ENCODE results near the gene CBLN3. TPM values are rescaled to one million over a fixed set of nuclear protein-coding genes. Genes with fewer than 3 reads are reported as not detected.

The CBLN3 gene
- total and polyA plus RNA-seq, 4 donors: 1.7 to 4.9 (median 2.0) TPM

DNA sequence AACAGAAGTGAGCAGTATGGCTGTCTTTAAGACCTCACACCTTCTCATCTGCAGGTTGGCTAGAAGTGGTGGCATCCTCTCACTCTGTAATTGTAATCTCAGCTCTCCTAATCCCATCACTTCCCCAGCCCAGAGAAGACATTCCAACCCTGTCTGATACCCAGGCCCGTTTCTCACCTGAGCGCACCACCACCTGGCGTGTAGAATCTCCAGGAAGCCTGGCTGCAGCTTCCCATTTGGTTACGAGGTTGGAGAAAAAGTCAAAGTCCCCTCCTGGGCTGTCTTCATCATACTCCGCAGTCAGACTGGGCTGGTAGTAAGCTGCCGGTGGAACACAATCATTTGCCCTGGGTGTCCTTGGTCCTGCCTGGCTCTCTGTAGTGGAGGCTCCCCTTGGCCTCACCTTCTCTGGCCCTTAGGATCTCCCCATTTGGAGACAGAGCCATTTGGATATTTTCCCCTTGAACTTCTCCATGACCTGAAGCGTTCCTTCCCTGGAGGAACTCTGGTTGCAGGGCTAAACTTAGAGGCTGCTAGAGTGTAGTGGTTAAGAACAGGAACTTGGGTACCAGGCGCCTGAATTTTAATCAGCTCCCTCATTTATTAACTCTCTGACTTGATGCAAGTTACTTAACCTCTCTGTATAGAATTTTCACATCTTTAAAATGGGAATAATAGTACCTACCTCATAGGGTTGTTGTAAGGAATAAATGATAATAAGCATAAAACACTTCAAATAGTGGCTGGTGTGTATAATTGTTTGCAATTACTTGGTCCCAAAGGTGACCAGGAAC, 11.3 kb upstream of the CBLN3 start:
- 81 to 86% methylated on average over 8 of the region's 8 CpGs for WGBS, 2 donors
- no peak overlapping the region for H3K4me3 ChIP-seq
- H3K36me3 ChIP-seq (ENCODE audit: control insufficient read depth in 4 of 4, insufficient read depth in 4 of 4, low read length in 4 of 4): peaks cover 6 to 41% (median 33%) of the 10 kb centered on the region in 4 donors
- H3K9me3 ChIP-seq (ENCODE audit: control insufficient read depth in 4 of 4, insufficient read depth in 3 of 4, low read length in 3 of 4): no peaks in the 10 kb centered on the region
- H3K4me1 ChIP-seq (ENCODE audit: control insufficient read depth in 5 of 5, insufficient read depth in 5 of 5, low read length in 5 of 5): peaks cover 4 to 16% (median 5%) of the 10 kb centered on the region in 5 donors
- TF ChIP-seq, protein P1, sequence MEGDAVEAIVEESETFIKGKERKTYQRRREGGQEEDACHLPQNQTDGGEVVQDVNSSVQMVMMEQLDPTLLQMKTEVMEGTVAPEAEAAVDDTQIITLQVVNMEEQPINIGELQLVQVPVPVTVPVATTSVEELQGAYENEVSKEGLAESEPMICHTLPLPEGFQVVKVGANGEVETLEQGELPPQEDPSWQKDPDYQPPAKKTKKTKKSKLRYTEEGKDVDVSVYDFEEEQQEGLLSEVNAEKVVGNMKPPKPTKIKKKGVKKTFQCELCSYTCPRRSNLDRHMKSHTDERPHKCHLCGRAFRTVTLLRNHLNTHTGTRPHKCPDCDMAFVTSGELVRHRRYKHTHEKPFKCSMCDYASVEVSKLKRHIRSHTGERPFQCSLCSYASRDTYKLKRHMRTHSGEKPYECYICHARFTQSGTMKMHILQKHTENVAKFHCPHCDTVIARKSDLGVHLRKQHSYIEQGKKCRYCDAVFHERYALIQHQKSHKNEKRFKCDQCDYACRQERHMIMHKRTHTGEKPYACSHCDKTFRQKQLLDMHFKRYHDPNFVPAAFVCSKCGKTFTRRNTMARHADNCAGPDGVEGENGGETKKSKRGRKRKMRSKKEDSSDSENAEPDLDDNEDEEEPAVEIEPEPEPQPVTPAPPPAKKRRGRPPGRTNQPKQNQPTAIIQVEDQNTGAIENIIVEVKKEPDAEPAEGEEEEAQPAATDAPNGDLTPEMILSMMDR (IDR thresholded peaks at IDR 0.05; ENCODE audit: control extremely low read depth, extremely low read depth): no peak
- H3K27ac ChIP-seq (ENCODE audit: low read depth in 1 of 2, low read length in 1 of 2): peak overlapping the region in 1 of 2 donors; percentile 18
- ATAC-seq (ENCODE audit: insufficient read depth, low FRiP score) (no peak), DNase-seq (no peak)
- no peaks in the 10 kb centered on the region for H3K27me3 ChIP-seq (ENCODE audit: control insufficient read depth in 3 of 3, insufficient read depth in 3 of 3, low read length in 2 of 3)
- H3K9ac ChIP-seq (ENCODE audit: insufficient read depth in 1 of 2, low read length in 2 of 2): no peak overlapping the region

DNA sequence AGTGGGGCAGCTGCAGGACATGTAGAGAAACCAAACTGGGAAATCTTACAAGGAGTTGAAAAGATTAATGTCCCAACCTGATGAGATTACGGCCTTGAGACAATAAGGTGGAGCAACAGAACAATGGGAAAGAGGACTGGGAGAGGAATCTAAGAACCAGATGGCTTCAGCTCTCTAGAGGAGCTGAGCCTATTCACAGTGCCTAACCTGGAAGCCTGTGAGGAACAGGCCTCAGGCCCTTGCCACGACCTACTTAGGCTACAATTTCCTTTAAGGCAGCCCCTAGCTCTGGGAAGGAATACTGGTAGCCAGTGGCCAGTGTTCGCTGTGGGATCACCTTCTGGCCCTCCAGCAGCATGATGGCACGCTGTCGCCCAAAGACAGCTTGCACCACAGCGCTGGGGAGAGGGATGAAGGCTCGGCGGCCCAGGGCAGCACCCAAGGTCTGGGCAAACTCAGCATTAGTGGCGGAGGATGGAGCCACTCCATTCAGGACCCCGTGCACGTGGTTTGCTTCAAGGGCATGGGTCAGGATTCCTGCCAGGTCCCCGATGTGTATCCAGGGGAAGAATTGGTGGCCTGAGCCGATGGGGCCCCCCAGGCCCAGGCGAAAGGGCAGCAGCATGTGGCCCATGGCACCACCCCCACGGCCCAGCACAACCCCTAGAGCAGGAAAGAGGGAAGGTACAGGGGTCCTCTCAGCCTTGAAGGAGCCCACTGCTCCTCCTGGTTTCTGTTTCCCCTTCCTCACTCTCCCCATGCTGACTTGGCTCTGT, 10.6 kb upstream of the CBLN3 start:
- Histone ChIP-seq H3K36me3 (ENCODE audit: control insufficient read depth in 4 of 4, insufficient read depth in 4 of 4, low read length in 4 of 4) (peaks cover 6 to 42% (median 35%) of the 10 kb centered on the region in 4 donors), H3K4me1 (ENCODE audit: control insufficient read depth in 5 of 5, insufficient read depth in 5 of 5, low read length in 5 of 5) (peaks cover 4 to 16% (median 5%) of the 10 kb centered on the region in 5 donors), H3K9me3 (ENCODE audit: control insufficient read depth in 4 of 4, insufficient read depth in 3 of 4, low read length in 3 of 4) (no peaks in the 10 kb centered on the region), H3K27me3 (ENCODE audit: control insufficient read depth in 3 of 3, insufficient read depth in 3 of 3, low read length in 2 of 3) (no peaks in the 10 kb centered on the region), H3K27ac (ENCODE audit: low read depth in 1 of 2, low read length in 1 of 2) (peak overlapping the region in 1 of 2 donors; percentile 18), H3K9ac (ENCODE audit: insufficient read depth in 1 of 2, low read length in 2 of 2) (no peak overlapping the region), H3K4me3 (no peak overlapping the region)
- DNase-seq: no peak
- ATAC-seq (ENCODE audit: insufficient read depth, low FRiP score): no peak
- TF ChIP-seq, protein P1 (IDR thresholded peaks at IDR 0.05; ENCODE audit: control extremely low read depth, extremely low read depth): no peak
- WGBS, 2 donors: 85 to 87% methylated on average over 15 of the region's 15 CpGs

DNA sequence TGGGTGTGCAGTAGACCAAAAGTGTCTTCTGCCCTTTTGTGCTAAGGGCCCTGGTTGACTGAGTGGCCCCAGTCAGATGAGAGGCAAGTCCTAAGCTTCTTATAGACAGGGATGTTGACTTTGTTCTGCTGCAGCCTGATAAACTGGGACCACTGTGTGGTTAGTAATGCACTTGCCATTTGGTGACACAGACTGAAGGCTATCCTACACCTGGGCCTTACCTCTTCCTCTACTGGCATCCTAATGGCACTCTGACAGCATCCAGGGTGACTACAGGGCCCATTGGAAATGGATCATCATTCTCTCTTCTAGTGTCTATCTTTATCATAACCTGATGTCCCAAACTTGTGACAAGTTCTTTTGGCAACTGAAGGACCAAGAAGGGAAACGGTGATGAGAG, 9.8 kb upstream of the CBLN3 start:
- H3K36me3 ChIP-seq (ENCODE audit: control insufficient read depth in 4 of 4, insufficient read depth in 4 of 4, low read length in 4 of 4): peaks cover 6 to 42% (median 37%) of the 10 kb centered on the region in 4 donors
- WGBS, 2 donors: 80 to 86% methylated on average over 1 of the region's 1 CpG
- TF ChIP-seq, protein P1 (IDR thresholded peaks at IDR 0.05; ENCODE audit: control extremely low read depth, extremely low read depth): no peak
- H3K27ac ChIP-seq (ENCODE audit: low read depth in 1 of 2, low read length in 1 of 2): no peak overlapping the region
- ATAC-seq (ENCODE audit: insufficient read depth, low FRiP score) (no peak), DNase-seq (no peak)
- no peaks in the 10 kb centered on the region for H3K9me3 ChIP-seq (ENCODE audit: control insufficient read depth in 4 of 4, insufficient read depth in 3 of 4, low read length in 3 of 4)
- H3K4me1 ChIP-seq (ENCODE audit: control insufficient read depth in 5 of 5, insufficient read depth in 5 of 5, low read length in 5 of 5): peaks cover 4 to 16% (median 5%) of the 10 kb centered on the region in 5 donors
- no peak overlapping the region for H3K4me3 ChIP-seq
- H3K27me3 ChIP-seq (ENCODE audit: control insufficient read depth in 3 of 3, insufficient read depth in 3 of 3, low read length in 2 of 3): no peaks in the 10 kb centered on the region
- H3K9ac ChIP-seq (ENCODE audit: insufficient read depth in 1 of 2, low read length in 2 of 2): no peak overlapping the region
